ENCODE measurements around the gene FAM216A.
A peak's percentile ranks its signal among the peaks of the same experiment; 100 is the strongest.
"Not testable (repeated sequence)": the region's sequence is repeated elsewhere in the genome, so short reads cannot be mapped to it uniquely, and the experiment has no call there.

The FAM216A gene

GRCh38 chr12:110475426-110475825 lies 6.8 kb downstream of the FAM216A start:
- no peak overlapping the region for H3K4me3 ChIP-seq (ENCODE audit: low read depth, low read length)
- no peak for DNase-seq (ENCODE audit: low read depth)

GRCh38 chr12:110498984-110499706 lies 30.5 kb downstream of the FAM216A start:
- DNase-seq (ENCODE audit: low read depth), result peak; percentile 2
- H3K4me3 ChIP-seq (ENCODE audit: low read depth, low read length), result no peak overlapping the region

DNA sequence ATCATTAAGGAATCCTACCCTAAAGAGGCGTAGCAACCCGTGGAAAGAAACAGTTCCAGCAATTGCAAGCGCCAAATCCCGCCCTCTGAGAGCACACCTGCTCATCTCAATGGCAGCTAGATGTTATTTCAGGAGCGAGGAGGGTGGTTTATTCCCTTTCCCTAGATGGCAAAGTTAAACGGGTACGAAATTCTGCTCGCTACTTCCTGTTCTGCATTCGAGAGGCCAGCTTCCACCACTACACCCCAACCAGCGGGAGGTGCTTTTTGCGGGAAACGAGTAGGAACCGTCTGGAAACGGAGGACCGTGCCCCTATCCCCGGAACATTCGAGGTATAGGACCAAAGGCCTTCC lies 32.7 kb downstream of the FAM216A start:
- H3K4me3 ChIP-seq (ENCODE audit: low read depth, low read length), result peak overlapping the region; percentile 98
- DNase-seq (ENCODE audit: low read depth), result peak; percentile 2

DNA sequence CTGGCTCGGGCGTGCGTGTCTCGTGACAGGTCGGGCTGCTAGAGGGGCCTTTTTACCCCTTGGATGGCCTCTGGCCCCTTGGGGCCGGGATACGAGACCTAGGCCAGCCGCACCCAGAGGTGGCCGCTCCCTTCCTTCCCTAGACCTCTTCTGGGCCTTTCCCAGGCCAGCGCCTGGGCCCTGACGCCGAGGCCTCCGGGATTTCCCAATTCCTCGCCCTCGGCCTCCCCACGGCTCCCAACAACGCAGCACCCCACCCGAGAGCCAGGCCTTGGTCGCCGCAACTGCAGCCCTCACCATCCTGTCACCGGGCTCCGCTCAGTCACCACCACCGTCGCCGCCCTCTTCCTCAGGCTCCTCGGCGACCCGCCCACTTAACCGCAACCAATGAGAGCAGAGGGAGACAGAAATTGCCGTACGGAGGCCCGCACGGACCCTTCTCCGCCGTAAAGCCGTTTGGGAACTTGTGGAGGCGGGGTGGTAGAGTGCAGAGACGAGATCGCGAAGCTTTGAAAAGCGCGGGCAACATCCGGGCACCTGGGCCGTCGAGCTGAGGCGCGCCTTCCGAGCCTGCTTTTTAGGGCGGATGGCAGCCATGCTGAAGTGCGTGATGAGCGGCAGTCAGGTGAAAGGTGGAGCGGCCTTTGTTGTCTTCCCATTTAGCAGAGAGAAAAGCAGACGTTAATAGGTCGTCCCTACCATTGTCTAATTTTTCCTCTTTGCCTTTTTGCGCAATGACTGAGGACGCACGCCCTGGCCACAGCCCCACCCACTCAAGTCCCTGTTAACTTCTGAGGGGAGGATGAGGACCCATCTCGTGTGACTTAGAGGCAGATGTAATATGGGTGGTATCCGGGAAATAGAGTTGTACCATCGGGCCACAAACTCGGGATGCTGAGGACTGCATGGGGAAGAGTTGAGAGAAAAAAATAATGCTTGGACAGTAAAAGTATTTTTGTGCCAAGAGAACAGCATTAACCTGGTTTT lies 33.4 kb downstream of the FAM216A start, which contains the start of the genes RAD9B and VPS29:
TSS of gene RAD9B (plus strand) at position 580 of the 987 bp plus-strand sequence. CDS start at position 587, 7 bp downstream.
TSS of gene VPS29 (minus strand) at position 360 of the 987 bp plus-strand sequence. CDS start at position 300, 60 bp downstream.
- peak within 1 kb of the TSS; percentile 98 for H3K4me3 ChIP-seq (ENCODE audit: low read depth, low read length)
- DNase-seq (ENCODE audit: low read depth), result peak; percentile 94

DNA sequence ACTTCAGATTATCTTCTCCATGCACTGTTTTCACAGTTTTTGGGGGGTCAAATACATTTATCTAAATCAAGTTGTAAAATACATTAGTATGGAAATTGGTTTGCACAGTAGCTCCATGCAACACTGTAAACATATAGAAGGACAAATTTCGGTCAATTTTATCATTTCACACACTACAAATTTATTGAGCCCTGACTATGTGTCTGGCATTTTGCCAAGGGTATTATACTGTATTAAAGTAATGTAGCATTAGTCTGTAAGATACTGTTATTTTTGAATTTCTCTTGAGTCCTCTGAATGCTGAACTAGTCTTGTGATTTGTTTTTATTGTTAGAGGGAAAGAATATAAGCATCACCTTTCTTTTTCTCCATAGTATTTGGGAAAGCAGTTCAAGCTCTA lies 34.8 kb downstream of the FAM216A start:
- no peak overlapping the region for H3K4me3 ChIP-seq (ENCODE audit: low read depth, low read length)
- no peak for DNase-seq (ENCODE audit: low read depth)

- H3K4me3 ChIP-seq (ENCODE audit: low read depth, low read length), result no peak overlapping the region
- no peak for DNase-seq (ENCODE audit: low read depth)
Observed at GRCh38 chr12:110505332-110505731, 36.7 kb downstream of the FAM216A start.

- no peak overlapping the region for H3K4me3 ChIP-seq (ENCODE audit: low read depth, low read length)
- no peak for DNase-seq (ENCODE audit: low read depth)
Observed at GRCh38 chr12:110508071-110508586, 39.5 kb downstream of the FAM216A start.

- no peak overlapping the region for H3K4me3 ChIP-seq (ENCODE audit: low read depth, low read length)
- no peak for DNase-seq (ENCODE audit: low read depth)
Observed at GRCh38 chr12:110513842-110514241, 45.2 kb downstream of the FAM216A start.

DNA sequence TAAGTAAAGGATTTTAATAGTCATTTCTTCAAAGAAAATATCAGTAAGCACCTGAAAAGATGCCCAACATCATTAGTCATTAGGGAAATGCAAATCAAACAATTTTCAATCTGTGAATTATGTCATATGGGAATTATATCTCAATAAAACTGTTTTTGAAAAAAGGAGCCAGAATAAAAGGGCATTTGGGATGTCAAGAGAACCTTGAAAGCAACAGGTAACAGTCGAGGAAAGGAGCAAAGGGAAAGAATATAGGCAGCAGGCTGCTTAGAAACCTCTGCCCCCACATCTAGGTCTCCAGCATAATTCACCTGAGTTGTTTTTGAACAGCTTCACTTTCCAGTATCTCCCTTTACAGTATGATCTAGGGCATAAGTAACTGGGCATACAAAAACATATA lies 45.7 kb downstream of the FAM216A start:
- DNase-seq (ENCODE audit: low read depth), result no peak
- no peak overlapping the region for H3K4me3 ChIP-seq (ENCODE audit: low read depth, low read length)

- no peak for DNase-seq (ENCODE audit: low read depth)
- H3K4me3 ChIP-seq (ENCODE audit: low read depth, low read length), result no peak overlapping the region
Observed at GRCh38 chr12:110516995-110517394, 48.4 kb downstream of the FAM216A start.

GRCh38 chr12:110518014-110518413 lies 49.4 kb downstream of the FAM216A start:
- not testable (repeated sequence) for DNase-seq (ENCODE audit: low read depth); H3K4me3 ChIP-seq (ENCODE audit: low read depth, low read length)

DNA sequence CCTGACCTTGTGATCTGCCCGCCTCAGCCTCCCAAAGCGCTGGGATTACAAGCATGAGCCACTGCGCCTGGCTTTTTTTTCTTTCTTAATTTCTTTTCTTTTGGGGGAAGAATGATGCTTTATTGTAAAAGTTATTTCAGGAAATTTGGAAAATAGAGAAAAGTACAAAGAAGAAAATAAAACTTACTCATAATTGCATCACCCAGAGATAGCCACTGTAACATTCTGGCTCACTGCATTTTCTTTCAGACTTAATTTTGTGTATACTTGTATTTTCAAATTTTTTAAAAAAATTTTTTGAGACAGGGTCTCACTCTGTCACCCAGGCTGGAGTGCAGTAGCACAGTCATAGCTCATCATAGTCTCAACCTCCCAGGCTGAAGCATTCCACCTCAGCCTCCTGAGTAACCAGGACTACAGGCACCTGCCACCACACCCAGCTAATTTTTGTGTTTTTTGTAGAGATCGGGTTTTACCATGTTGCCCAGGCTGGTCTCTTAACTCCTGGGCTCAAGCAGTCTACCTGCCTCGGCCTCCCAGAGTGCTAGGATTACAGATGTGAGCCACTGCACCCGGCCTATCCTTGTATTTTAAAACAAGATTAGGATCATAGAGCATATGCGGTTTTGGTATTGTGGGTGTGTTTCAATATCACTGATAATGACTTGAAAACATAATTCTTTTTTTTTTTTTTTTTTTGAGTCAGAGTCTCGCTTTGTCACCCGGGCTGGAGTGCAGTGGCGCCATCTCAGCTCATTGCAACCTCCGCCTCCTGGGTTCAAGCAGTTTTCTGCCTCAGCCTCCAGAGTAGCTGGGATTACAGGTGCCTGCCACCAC lies 52.4 kb downstream of the FAM216A start:
- H3K4me3 ChIP-seq (ENCODE audit: low read depth, low read length); DNase-seq (ENCODE audit: low read depth): not testable (repeated sequence)

DNA sequence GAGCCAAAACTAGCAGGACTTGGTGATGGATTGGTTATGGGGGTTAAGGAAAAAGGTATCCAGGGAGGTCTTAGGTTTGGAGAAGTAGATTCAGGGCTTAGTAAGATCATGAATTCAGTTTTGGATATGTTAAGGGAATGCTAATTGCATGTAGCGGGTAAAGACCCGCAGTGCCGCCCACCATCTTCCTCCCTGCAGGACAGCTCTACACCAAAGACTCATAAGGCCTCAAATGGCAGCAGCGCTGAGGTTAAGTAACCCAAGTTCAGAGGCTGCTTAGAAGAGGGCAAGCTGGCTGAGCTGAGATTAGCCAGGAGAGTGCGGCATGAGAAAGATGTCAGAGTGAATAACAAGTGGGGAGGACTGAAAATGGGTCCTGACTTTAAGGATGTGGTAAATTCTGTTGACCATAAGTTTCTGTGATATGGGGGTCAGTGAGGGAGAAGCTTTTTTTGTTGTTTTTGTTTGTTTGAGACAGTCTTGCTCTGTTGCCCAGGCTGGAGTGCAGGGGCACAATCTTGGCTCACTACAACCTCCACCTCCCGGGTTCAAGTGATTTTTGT lies 59.7 kb downstream of the FAM216A start:
- H3K4me3 ChIP-seq (ENCODE audit: low read depth, low read length), result no peak overlapping the region
- DNase-seq (ENCODE audit: low read depth), result no peak

DNA sequence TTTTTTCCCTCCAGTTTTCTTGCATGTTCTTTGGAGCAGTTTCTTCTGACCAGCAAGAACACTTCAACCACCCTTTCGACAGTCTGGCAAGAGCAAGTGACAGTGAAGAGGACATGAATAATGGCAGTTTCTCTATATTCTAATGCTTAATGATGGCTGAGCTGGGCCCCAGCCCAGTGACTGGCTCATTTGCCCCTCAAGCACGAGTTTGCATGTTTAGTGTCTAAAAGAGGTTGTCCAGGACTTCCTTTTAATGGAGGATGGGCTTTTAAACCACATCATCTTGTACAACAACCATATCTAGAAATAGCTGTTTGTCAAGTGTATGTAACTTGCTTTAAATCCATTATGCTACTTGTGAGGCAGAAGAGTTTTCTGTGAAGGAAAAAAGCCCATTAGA lies 61.9 kb downstream of the FAM216A start:
- no peak for DNase-seq (ENCODE audit: low read depth)
- H3K4me3 ChIP-seq (ENCODE audit: low read depth, low read length), result no peak overlapping the region

DNA sequence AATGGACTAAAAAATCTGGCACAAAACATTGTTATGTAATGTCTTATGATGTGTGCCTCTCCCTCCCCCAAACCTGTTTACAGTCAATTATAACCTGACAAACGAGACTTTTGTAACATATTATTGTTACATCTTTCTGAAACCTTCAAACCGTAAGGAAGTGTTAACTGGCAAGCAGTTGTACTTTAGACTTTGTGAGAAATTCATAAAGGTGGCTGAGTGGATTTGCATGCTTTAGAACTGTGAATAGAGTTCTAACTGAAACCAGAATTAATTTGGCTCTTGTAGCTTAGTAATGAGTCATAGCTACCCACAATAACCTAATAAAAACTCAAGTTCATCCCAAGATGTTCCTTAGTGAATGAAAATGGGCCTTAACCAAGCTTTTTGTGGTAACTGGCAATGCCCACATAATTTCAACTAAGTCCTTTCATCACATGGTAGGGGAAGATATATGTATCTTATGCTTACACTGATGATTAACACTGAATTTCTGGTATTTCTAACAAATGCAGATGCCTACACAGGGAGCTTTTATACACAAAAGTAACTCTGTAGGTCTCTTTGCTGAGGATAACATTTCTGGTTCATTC lies 63.2 kb downstream of the FAM216A start:
- peak; percentile 50 for DNase-seq (ENCODE audit: low read depth)
- no peak overlapping the region for H3K4me3 ChIP-seq (ENCODE audit: low read depth, low read length)

DNA sequence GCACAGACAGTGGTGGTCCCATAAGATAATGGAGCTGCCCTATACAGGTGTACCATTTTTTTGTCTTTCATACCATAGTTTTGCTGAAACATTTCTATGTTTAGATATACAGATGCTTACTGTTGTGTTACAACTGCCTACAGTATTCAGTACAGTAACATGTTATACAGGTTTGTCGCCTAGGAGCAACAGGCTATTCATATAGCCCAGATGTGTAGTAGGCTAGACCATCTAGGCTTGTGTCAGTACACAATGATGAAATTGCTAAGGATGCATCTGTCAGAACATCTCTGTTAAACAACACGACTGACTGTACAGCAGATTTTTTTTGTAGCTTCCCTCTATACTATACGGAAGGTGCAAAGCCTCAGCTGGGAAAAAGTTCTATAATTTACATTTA lies 64.0 kb downstream of the FAM216A start:
- no peak overlapping the region for H3K4me3 ChIP-seq (ENCODE audit: low read depth, low read length)
- DNase-seq (ENCODE audit: low read depth), result no peak

DNA sequence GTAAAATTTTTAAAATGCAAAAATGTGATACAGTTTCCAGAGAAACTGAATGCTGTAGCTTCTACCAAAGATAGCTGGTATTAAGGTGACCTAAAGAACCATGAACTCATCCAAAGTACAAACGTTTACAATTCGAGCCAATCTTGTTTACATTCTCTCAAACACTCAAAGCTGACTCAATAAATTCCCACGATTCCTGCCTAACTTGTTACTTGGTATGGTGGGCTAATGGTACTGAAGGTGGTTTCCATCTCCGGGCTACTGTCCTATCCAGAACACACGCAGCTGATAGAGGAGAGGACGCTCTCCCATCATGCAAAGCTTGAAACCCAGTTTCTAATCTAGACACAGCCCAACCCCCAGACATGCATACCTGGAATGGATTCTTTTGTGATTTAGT lies 65.0 kb downstream of the FAM216A start:
- no peak for DNase-seq (ENCODE audit: low read depth)
- no peak overlapping the region for H3K4me3 ChIP-seq (ENCODE audit: low read depth, low read length)

DNA sequence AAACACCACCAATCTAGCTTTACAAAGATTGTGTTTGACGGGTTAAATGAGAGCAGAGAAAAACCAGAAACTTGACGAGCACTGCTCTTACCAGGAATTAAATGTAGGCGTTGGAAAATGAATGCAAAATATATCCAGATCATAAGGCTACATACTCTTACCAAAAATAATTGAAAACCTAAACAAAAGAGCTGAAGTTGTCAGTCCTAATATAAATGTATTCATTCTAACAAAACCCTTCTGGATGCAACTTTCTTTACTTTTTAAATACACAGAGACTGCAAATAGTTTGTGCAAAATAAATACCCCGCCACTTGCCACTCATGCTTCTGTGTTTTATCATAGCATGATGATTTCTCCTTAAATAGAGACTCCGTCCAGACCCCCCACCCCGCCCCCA lies 66.2 kb downstream of the FAM216A start:
- H3K4me3 ChIP-seq (ENCODE audit: low read depth, low read length), result no peak overlapping the region
- no peak for DNase-seq (ENCODE audit: low read depth)
